Stimulated activated naive CD8-positive, alpha-beta T cell treated with anti-CD3 and anti-CD28 coated beads, Interleukin-15, amount 100 ng/mL, for 72 hours (primary cell): ENCODE results near the gene UBXN10.
A peak's percentile ranks its signal among the peaks of the same experiment; 100 is the strongest.

Experiments used
- ATAC-seq: fragments of 150-1000 bp; cut with Tn5 transposase; 2 replicates; pipeline ENCODE4 v1.10.0; 2021; ENCODE audit warnings: mild to moderate bottlenecking, moderate library complexity
- DNase-seq, 2 donors: peaks; one replicate each; pipeline ENCODE4 v3.0.0; 2021 to 2022
- H3K27ac Mint-ChIP-seq, 2 donors: one replicate each; pipeline ENCODE4 v1.8.0; 2022; ENCODE audit warnings: mild to moderate bottlenecking in 2 of 2, mixed read lengths in 2 of 2, moderate library complexity in 2 of 2
- H3K27me3 Mint-ChIP-seq: one replicate; pipeline ENCODE4 v1.8.0; 2022; ENCODE audit warnings: mixed read lengths
- H3K4me1 Mint-ChIP-seq: one replicate; pipeline ENCODE4 v1.8.0; 2022; ENCODE audit warnings: mild to moderate bottlenecking, mixed read lengths
- H3K4me3 Mint-ChIP-seq, 2 donors: one replicate each; pipeline ENCODE4 v1.8.0; 2022; ENCODE audit warnings: mild to moderate bottlenecking in 2 of 2, mixed read lengths in 2 of 2, moderate library complexity in 1 of 2
- H3K9me3 Mint-ChIP-seq, 2 donors: one replicate each; pipeline ENCODE4 v1.8.0; 2022; ENCODE audit warnings: mixed read lengths in 2 of 2

UBXN10 gene, protein sequence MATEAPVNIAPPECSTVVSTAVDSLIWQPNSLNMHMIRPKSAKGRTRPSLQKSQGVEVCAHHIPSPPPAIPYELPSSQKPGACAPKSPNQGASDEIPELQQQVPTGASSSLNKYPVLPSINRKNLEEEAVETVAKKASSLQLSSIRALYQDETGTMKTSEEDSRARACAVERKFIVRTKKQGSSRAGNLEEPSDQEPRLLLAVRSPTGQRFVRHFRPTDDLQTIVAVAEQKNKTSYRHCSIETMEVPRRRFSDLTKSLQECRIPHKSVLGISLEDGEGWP

DNA sequence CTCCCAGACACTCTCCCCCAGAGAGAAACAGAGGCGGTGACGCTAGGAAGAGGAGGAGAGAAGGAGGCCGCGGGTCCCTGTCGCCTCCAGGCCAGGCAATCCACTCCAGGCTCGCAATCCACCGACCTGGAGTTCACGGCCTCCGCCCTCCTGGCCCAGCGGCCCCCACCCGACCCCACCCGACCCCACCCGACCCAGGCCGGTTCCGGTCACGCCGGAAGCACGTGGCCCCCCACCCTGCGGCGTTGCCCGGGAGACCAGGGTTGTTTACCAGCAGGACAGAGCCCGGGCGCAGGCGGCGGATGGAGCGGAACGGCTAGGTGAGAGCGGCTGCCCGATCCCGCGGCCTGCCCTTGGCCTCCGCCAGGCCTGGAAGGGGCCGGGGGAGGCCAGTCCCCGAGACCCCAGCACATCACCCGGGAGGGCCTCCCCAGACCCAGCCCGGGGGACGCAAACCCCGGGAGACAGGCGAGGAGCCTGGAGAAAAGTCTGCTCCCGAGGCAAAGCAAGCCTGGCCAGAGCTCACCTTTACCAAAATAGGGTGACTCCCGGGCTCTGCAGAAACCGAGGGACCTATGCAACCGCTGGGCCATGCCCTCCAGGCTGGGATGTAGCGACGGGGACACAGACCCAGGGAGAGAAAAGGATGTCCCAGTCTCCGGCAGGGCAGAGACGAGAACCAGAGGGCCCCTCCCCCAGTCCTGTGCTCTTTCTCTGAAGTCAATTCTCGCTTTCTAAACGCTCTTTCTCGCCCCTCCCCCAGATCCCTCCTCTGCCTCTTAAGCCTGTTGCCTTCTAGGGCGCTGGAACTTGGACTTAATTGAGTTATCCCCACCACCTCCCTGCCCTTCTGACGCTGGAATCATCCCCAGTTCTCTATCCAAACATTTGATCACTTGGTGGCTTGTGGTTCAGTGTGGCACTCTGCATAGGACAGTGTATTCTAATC, at the start of gene UBXN10, which contains the start of gene PLA2G2C:
UBXN10 (plus strand) TSS at position 263 of the 949 bp plus-strand sequence. CDS start 4,466 bp downstream, outside the sequence.
PLA2G2C (minus strand) TSS at position 685 of the 949 bp plus-strand sequence. CDS start 9,155 bp downstream, outside the sequence.
- Mint-ChIP-seq H3K27me3 (peaks cover 28% of the 10 kb centered on the region), H3K4me3 (peak within 1 kb of the TSS; percentile 75 to 77), H3K27ac (peak within 1 kb of the TSS; percentile 84 to 96), H3K4me1 (peaks cover 58% of the 10 kb centered on the region), H3K9me3 (no peaks in the 10 kb centered on the region)
- ATAC-seq (peak; percentile 76), DNase-seq (peak; percentile 56 to 79)

DNA sequence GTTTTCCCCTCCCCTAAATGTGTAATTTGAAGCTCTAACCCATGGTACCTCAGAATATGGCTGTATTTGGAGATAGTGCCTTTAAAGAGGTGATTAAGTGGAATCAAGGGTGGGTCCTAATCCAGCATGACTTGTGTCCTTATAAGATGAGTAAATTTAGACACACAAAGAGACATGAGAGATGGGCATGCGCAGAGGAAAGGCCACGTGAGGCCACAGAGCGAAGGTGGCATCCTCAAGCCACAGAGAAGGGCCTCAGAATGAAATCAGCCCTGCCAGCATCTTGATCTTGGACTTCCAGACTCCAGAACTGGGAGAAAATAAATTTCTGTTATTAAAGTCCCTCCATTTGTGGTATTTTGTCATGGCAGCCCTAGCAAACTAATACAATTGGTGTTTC, 49.6 kb upstream of the UBXN10 start:
- peaks cover 38% of the 10 kb centered on the region for H3K27me3 Mint-ChIP-seq
- H3K4me1 Mint-ChIP-seq = no peaks in the 10 kb centered on the region
- no peak overlapping the region for H3K27ac Mint-ChIP-seq
- ATAC-seq (no peak), DNase-seq (no peak)
- no peak overlapping the region for H3K4me3 Mint-ChIP-seq
- H3K9me3 Mint-ChIP-seq = no peaks in the 10 kb centered on the region

DNA sequence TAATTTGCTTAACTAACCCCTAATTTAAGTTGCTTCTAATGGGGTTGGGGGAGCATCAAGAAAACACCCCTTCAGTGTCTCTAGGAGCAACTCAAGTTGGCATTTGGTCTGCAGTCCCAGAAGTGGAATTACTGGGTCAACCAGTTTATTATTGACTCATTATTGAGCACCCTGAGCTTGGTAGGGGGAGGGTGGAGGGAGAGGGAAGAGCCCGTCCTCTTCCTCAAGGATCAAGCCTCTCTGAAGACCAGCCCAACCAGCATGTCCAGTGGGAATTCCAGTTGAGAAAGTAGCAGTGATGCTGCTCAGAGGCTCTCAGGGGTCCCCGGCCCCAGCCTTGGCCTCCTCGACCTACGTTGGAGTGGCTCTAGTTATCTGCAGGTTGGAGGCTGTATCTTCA, 48.8 kb upstream of the UBXN10 start:
- Mint-ChIP-seq H3K4me1 (no peaks in the 10 kb centered on the region), H3K27ac (no peak overlapping the region), H3K27me3 (peaks cover 30% of the 10 kb centered on the region), H3K4me3 (no peak overlapping the region), H3K9me3 (no peaks in the 10 kb centered on the region)
- ATAC-seq = no peak
- no peak for DNase-seq

DNA sequence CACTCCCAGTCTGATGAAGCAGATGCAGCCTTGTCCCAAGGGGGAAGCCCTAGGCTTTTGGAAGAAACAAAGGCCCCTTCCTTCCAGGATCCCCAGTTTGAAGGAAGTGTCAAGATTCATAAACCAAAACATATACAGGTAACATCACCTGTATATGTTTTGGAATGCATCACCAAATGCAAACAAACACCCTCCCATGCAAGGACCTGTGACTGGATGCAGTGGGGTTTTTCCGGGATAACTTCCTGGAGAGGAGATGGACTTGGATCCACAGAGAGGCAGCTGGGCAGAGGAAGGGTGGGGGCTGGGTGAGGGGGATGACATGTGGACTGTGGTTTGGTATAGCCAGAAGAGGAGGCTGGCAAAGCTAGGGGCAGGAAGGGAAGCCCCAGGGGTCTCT, 48.3 kb upstream of the UBXN10 start:
- Mint-ChIP-seq H3K27ac (no peak overlapping the region), H3K4me3 (no peak overlapping the region)
- no peak for ATAC-seq

DNA sequence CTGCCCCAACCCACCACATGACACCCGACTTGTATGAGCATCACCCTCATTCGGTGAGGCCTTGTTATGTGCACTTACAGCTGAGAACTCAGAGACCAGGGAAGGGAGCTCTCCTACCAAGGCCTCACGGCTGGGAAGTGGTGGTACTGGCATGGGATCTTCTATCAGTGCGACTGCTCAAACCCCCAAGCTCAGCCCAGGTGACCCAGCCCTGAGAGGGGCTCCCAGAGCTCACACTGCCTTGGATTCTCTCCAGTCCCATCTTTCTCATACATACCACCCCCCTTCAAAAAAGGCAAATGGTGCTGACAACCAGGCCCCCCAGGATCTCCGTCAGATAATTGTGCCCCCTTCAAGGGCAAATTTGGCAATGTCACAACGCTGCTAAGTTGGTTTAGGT, 47.5 kb upstream of the UBXN10 start:
- peak overlapping the region; percentile 53 to 62 for H3K27ac Mint-ChIP-seq
- DNase-seq = no peak

More for the DNA sequence above, 48.3 kb upstream of the UBXN10 start:
- DNase-seq = no peak
- Mint-ChIP-seq H3K9me3 (no peaks in the 10 kb centered on the region), H3K27me3 (peaks cover 25% of the 10 kb centered on the region), H3K4me1 (no peaks in the 10 kb centered on the region)

DNA sequence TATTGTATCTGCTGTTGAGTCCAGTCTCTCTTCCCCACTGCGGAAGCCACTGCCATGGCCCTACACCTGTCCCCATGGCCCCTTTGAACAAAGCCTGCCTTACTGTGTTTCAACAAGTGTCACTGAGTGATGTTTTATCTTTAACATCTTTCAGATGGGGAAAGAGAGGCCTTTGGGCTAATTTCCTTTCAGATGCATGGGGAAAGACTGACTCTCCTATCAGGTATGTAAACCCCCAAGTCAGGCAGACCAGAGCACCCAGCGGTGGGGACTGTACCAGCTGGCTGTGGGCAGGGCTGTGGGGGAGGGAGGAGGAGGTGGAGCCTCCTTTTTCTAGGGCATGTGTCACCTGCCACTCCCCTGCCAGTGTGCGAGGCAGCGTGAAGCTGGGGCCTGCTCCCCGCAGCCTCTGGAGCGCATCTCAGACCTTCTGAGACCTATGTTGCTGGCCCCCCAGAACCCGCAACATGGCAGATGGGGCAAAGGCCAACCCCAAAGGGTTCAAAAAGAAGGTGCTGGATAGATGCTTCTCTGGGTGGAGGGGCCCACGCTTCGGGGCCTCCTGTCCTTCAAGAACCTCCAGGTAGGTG, 46.8 kb upstream of the UBXN10 start, which contains the start of gene PLA2G2F:
PLA2G2F (plus strand) TSS at position 363 of the 590 bp plus-strand sequence; CDS start at position 468, 105 bp downstream.
- Mint-ChIP-seq H3K4me3 (no peak within 1 kb of the TSS), H3K9me3 (no peaks in the 10 kb centered on the region), H3K27ac (peak within 1 kb of the TSS; percentile 53 to 62), H3K27me3 (peaks cover 10% of the 10 kb centered on the region), H3K4me1 (no peaks in the 10 kb centered on the region)
- ATAC-seq = no peak
- no peak for DNase-seq

More for the DNA sequence above, 47.5 kb upstream of the UBXN10 start:
- Mint-ChIP-seq H3K4me3 (no peak overlapping the region), H3K4me1 (no peaks in the 10 kb centered on the region), H3K9me3 (no peaks in the 10 kb centered on the region), H3K27me3 (peaks cover 17% of the 10 kb centered on the region)
- ATAC-seq = no peak

DNA sequence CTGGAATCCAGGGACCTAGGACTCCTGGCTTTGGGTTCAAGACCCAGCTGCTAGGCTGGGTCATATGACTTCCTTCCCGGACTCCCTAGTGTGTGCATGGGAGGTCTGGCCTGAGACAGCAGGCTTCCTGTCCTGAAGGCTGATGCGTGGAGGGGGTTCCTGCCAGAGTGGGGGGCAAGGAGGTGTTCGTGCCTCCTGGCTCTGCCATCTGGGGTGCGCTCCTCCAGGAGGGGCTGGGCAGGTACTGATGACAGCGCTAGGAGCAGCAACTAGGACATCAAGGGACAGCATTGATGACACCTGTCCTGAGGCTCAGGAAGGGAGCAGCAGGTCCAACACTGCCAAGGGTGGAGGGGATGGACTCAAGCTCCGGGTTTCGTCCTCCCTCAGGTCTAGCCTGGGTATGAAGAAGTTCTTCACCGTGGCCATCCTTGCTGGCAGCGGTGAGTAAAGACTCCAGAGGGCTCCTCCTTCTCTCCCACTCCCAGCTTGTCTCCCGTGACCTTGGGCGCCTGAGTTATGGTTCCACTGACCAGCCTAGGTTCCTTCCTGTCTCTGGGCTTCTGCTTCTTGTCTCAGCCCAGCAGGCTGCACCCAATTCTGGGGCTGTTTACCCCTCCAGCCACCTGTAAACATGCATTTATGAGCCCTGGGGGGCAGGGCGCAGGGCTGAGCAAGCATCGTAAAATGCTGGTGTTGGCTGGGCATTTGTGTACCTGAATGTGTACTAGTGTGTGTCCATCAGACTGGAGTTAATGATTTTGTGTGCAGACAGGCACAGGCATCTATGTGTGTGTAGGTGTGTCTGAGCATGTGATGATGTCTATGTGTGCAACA, 45.9 kb upstream of the UBXN10 start:
- Mint-ChIP-seq H3K27ac (no peak overlapping the region), H3K4me3 (no peak overlapping the region), H3K27me3 (peaks cover 6% of the 10 kb centered on the region), H3K4me1 (no peaks in the 10 kb centered on the region), H3K9me3 (no peaks in the 10 kb centered on the region)
- ATAC-seq = no peak
- DNase-seq = no peak

DNA sequence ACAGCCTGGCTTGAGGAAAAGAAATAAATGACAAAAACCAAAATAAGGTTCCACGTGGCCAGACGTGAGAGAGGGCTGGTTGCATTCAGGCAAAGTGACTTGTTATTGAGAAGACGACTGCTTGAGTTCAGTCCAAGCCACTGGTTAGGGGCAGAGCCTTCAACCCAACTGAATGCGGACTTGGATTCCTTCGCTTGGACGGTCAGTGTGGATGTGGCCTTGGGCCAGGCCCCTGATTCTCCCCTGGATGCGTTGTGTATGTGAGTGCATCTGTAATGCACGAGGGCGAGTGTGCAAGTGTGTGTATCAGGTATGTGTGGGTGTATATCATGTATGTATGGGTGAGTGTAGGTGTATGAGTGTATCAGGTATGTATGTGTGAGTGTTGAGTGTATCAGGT, 44.9 kb upstream of the UBXN10 start:
- Mint-ChIP-seq H3K27ac (no peak overlapping the region), H3K4me1 (no peaks in the 10 kb centered on the region), H3K27me3 (peaks cover under 1% of the 10 kb centered on the region), H3K4me3 (no peak overlapping the region), H3K9me3 (no peaks in the 10 kb centered on the region)
- no peak for ATAC-seq
- DNase-seq = no peak

DNA sequence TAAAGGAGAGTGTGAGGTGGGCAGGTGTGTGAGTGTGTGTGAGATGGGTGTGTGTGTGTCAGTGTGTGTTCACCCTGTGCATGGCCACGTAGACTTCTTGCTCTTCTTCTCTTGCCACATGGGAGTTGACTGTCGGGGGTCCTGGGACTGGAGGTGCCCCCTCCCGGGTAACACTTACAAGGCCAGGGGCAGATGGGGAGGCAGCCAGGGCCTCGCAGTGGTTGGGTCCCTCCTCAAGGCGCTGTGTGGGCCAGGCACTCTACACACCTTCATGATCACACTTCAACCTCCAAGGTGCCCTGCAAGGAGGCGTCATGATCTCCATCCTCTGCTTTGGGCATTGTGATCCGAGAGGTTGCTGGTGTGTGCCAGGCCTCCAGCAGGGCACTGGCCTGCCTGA, 44.4 kb upstream of the UBXN10 start:
- no peak overlapping the region for H3K27ac Mint-ChIP-seq
- H3K27me3 Mint-ChIP-seq = no peaks in the 10 kb centered on the region
- H3K4me3 Mint-ChIP-seq = no peak overlapping the region
- no peak for DNase-seq
- no peaks in the 10 kb centered on the region for H3K4me1 Mint-ChIP-seq
- ATAC-seq = no peak
- no peaks in the 10 kb centered on the region for H3K9me3 Mint-ChIP-seq

DNA sequence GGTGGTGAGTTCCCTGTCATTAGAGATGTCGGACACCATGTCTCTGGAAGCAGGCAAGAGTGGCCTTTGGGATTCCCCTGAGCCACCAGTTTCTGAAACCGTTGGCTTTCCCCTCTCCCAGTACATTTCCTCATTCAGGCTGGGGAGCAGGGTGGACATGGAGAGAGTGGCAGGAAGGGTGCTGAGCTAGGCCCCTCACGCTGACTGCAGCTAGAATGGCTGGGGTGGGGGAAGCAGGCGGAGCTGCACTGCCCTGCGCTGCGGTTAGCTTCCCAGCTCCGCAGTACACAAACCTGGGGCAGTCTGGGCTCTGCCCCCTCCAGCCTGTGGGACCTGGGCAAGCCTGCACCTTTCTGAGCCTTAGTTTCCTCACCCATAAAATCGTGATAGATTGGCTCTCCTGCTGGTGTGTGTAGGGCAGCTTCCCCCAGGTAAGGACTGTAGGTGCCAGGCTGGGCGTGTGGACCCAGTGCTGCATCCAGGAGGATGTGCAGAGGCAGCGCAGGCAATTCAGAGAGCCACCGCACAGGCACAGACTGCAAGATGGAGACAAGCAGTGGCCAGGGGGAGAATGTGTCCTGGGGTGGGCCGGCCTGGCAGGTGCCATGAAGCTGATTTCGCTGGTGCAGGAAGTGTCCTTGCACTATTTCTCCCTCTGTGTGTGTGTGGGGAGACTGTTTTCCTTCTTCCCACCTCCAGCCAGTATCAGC, 43.7 kb upstream of the UBXN10 start:
- Mint-ChIP-seq H3K27me3 (no peaks in the 10 kb centered on the region), H3K4me3 (no peak overlapping the region), H3K9me3 (no peaks in the 10 kb centered on the region), H3K4me1 (no peaks in the 10 kb centered on the region), H3K27ac (peak overlapping the region in 1 of 2 donors; percentile 49)
- no peak for DNase-seq
- no peak for ATAC-seq

DNA sequence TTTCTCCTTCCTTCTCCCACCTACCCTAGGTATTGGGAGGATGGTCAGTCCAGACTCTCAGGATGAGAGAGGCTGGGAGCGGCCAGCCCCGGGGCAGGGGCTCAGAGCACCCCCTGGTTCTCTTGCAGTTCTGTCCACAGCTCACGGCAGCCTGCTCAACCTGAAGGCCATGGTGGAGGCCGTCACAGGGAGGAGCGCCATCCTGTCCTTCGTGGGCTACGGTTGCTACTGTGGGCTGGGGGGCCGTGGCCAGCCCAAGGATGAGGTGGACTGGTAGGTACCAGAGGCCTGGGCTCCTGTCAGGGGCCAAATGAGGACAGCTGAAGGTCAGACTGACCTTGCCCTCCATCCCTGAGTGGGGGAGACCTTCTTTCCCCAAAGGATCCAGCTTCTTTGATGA, 42.6 kb upstream of the UBXN10 start:
- DNase-seq (no peak), ATAC-seq (no peak)
- Mint-ChIP-seq H3K27me3 (no peaks in the 10 kb centered on the region), H3K9me3 (no peaks in the 10 kb centered on the region), H3K27ac (no peak overlapping the region), H3K4me3 (no peak overlapping the region), H3K4me1 (no peaks in the 10 kb centered on the region)

DNA sequence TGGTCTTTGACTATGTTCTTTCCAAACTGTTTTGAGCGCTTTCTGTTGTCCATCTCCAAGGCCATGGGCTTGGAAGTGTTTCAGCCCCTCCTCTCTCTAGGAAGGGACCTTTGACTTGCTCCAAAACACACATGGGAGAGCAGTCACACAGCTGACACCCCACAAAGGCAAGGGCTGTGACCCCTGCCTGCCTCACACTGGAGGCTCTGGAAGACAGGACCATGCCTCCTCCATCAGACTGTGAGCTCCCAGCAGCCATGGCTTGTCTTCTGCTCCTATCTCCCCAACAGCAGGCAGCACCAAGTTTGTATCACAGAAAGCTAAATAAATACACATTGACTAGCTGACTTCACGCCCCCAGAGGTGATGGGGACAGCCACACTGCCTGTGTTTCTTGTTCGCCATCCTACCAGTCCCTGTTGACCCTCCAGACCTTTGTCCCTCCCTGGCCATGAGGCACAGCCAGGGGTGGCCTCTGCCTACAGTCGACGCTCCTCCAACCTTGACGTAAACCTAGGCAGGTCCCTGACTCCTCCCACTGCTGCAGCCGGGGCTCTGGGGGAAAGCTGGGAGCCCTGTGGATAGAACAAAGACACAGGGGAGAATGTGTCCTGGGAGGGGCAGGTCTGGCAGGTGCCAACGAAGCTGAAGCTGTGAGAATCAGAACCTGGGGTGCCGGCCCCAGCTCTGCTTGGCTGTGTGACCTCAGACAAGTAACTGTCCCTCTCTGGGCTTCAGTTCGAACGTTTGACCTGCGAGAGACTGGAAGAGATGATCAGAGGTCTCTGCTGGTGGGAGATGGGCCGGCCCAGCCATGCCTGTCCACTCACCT, 41.9 kb upstream of the UBXN10 start:
- ATAC-seq (no peak), DNase-seq (no peak)
- no peak overlapping the region for H3K4me3 Mint-ChIP-seq
- no peaks in the 10 kb centered on the region for H3K9me3 Mint-ChIP-seq
- H3K27me3 Mint-ChIP-seq = no peaks in the 10 kb centered on the region
- no peak overlapping the region for H3K27ac Mint-ChIP-seq
- H3K4me1 Mint-ChIP-seq = no peaks in the 10 kb centered on the region

DNA sequence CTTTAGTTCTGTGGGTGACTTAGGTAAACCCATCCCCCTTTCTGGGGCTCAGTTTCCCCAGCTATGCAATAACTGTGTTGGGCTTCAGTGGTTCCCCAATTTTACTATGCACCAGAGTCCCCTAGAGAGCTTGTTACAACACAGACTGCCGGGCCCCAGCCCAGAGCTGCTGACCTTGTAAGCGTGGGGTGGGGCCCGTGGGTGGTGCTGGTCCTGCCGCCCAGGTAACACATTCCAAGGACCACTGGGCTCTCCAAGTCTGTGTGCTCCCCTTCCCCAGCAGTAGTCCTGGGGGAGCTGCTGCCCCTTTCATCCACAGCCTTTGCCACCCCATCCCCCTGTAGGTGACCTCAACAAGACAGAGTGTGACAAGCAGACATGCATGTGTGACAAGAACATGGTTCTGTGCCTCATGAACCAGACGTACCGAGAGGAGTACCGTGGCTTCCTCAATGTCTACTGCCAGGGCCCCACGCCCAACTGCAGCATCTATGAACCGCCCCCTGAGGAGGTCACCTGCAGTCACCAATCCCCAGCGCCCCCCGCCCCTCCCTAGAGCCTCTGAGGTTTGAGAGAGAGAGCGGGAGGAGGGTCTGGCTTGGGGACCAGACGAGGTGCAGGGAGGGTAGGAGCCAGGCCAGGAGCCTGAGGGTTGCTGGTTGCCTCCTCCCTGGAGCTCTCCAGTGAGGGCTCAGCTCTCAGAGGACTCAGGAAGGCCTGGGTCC, 37.9 kb upstream of the UBXN10 start:
- ATAC-seq (no peak), DNase-seq (no peak)
- Mint-ChIP-seq H3K9me3 (no peaks in the 10 kb centered on the region), H3K27me3 (peaks cover 12% of the 10 kb centered on the region), H3K4me3 (no peak overlapping the region), H3K27ac (peak overlapping the region in 1 of 2 donors; percentile 19), H3K4me1 (peaks cover 9% of the 10 kb centered on the region)
